K562 (cell line): ENCODE measurements around the gene ANKRD10. TPM values are rescaled to one million over a fixed set of nuclear protein-coding genes. Genes with fewer than 3 reads are reported as not detected.
A peak's percentile ranks its signal among the peaks of the same experiment; 100 is the strongest.

Experiments used
- ADNP ChIP-seq: fragments of 200-800 bp; sonication (Bioruptor generic); IDR thresholded peaks from 2 replicates; pipeline ENCODE4 v1.6.1; 2016; ENCODE audit warnings: missing genetic modification characterization, missing compliant biosample characterization
- CBFA2T2 ChIP-seq: fragments of 450-650 bp; conservative IDR thresholded peaks from 2 replicates; pipeline ENCODE4 v1.6.1; 2017; ENCODE audit warnings: mild to moderate bottlenecking
- CBX1 ChIP-seq: sonication (generic); IDR thresholded peaks from 2 replicates; pipeline ENCODE4 v1.6.1; 2016; ENCODE audit warnings: antibody characterized with exemption, low read depth, mild to moderate bottlenecking
- CCAR2 ChIP-seq: fragments of 200-400 bp; formaldehyde crosslinking; IDR thresholded peaks from 2 replicates; pipeline ENCODE4 v1.6.1; 2017; ENCODE audit warnings: mild to moderate bottlenecking, low read depth, low read length
- CHCHD3 ChIP-seq: fragments of 250-450 bp; sonication (Bioruptor Pico); IDR thresholded peaks from 2 replicates; pipeline ENCODE4 v2.1.2; 2022; ENCODE audit warnings: mild to moderate bottlenecking
- CREB5 ChIP-seq: fragments of 250-450 bp; sonication (Bioruptor Pico); IDR thresholded peaks from 2 replicates; pipeline ENCODE4 v1.5.0; 2020; ENCODE audit warnings: mild to moderate bottlenecking
- CTBP1 ChIP-seq: fragments of 450-650 bp; IDR thresholded peaks from 2 replicates; pipeline ENCODE4 v1.6.1; 2016; ENCODE audit warnings: borderline replicate concordance
- DIDO1 ChIP-seq: fragments of 450-650 bp; IDR thresholded peaks from 2 replicates; pipeline ENCODE4 v1.6.1; 2016; ENCODE audit warnings: low read depth, missing biosample characterization, missing genetic modification characterization
- DLX4 ChIP-seq: fragments of 250-450 bp; sonication (Bioruptor Pico); IDR thresholded peaks from 2 replicates; pipeline ENCODE4 v1.6.1; 2021; ENCODE audit warnings: mild to moderate bottlenecking
- ERF ChIP-seq: fragments of 450-650 bp; formaldehyde crosslinking; IDR thresholded peaks from 2 replicates; pipeline ENCODE4 v1.4.0; 2020; ENCODE audit warnings: mild to moderate bottlenecking, mixed read lengths
- FOXO4 ChIP-seq: fragments of 450-650 bp; formaldehyde crosslinking; IDR thresholded peaks from 2 replicates; pipeline ENCODE4 v1.4.0; 2020; ENCODE audit warnings: mild to moderate bottlenecking, moderate library complexity
- HDAC2 ChIP-seq: fragments of 450-650 bp; IDR thresholded peaks from 2 replicates; pipeline ENCODE4 v1.6.1; 2016; ENCODE audit warnings: mild to moderate bottlenecking
- HNRNPL ChIP-seq: fragments of 200-400 bp; formaldehyde crosslinking; IDR thresholded peaks from 2 replicates; pipeline ENCODE4 v1.6.1; 2017; ENCODE audit warnings: low read depth, mild to moderate bottlenecking, low read length
- HSF4 ChIP-seq: fragments of 250-450 bp; sonication (Bioruptor Pico); IDR thresholded peaks from 2 replicates; pipeline ENCODE4 v2.1.2; 2022; ENCODE audit warnings: mild to moderate bottlenecking, moderate library complexity, borderline replicate concordance
- ID3 ChIP-seq, 2 experiments: fragments of 250-450 bp in 1 of 2; fragments of 450-650 bp in 1 of 2; sonication (Bioruptor Pico) in 1 of 2; IDR thresholded peaks; 2 replicates each; pipeline versions ENCODE4 v1.6.1 to v1.8.0; 2016 to 2021; ENCODE audit warnings: mild to moderate bottlenecking in 2 of 2, moderate library complexity in 2 of 2, missing compliant biosample characterization in 1 of 2, missing genetic modification characterization in 1 of 2
- KAT2B ChIP-seq: IDR thresholded peaks from one replicate; pipeline ENCODE4 v1.6.1; 2012; ENCODE audit warnings: low read depth, mild to moderate bottlenecking, control low read depth, inconsistent platforms, low read length, moderate library complexity
- KLF1 ChIP-seq: fragments of 450-650 bp; IDR thresholded peaks from 2 replicates; pipeline ENCODE4 v1.6.1; 2016; ENCODE audit warnings: missing genetic modification characterization, missing compliant biosample characterization
- MTA2 ChIP-seq: fragments of 450-650 bp; IDR thresholded peaks from 2 replicates; pipeline ENCODE4 v1.6.1; 2016; ENCODE audit warnings: low read depth
- MXD1 ChIP-seq: fragments of 250-450 bp; sonication (Bioruptor Pico); IDR thresholded peaks from 2 replicates; pipeline ENCODE4 v1.8.0; 2021; ENCODE audit warnings: borderline replicate concordance, mild to moderate bottlenecking, moderate library complexity; ENCODE audit not compliant: poor library complexity, severe bottlenecking
- NCOA6 ChIP-seq: fragments of 450-650 bp; IDR thresholded peaks from 2 replicates; pipeline ENCODE4 v1.6.1; 2017; ENCODE audit warnings: mild to moderate bottlenecking
- OTX1 ChIP-seq: fragments of 450-650 bp; formaldehyde crosslinking; IDR thresholded peaks from 2 replicates; pipeline ENCODE4 v1.4.0; 2022; ENCODE audit warnings: mild to moderate bottlenecking
- POU5F1 ChIP-seq: fragments of 150-350 bp; IDR thresholded peaks from 2 replicates; pipeline ENCODE4 v1.6.1; 2014; ENCODE audit warnings: borderline replicate concordance, low read length, low read depth, mild to moderate bottlenecking; ENCODE audit not compliant: partially characterized antibody
- RCOR1 ChIP-seq, 2 experiments: IDR thresholded peaks; 2 replicates each; pipeline ENCODE4 v1.6.1; 2012; ENCODE audit warnings: low read depth in 2 of 2, low read length in 2 of 2, borderline replicate concordance in 1 of 2, improper control_type of control experiment in 1 of 2
- SMARCA4 ChIP-seq: fragments of 450-650 bp; IDR thresholded peaks from 2 replicates; pipeline ENCODE4 v1.6.1; 2016
- SOX6 ChIP-seq: fragments of 450-650 bp; IDR thresholded peaks from 2 replicates; pipeline ENCODE4 v1.6.1; 2014; ENCODE audit warnings: mild to moderate bottlenecking
- TCF3 ChIP-seq: sonication (generic); formaldehyde crosslinking; IDR thresholded peaks from 2 replicates; pipeline ENCODE4 v1.4.0; 2020; ENCODE audit warnings: mild to moderate bottlenecking, missing genetic modification reagents
- ZNF143 ChIP-seq: sonication (generic); formaldehyde crosslinking; IDR thresholded peaks from 2 replicates; pipeline ENCODE4 v1.9.0; 2022; ENCODE audit warnings: mild to moderate bottlenecking, missing genetic modification reagents
- ZNF282 ChIP-seq: sonication (generic); formaldehyde crosslinking; IDR thresholded peaks from 2 replicates; pipeline ENCODE4 v1.8.1; 2023; ENCODE audit warnings: missing genetic modification reagents
- polyA plus RNA-seq, 8 experiments: library from polyadenylated mRNA; depleted of rRNA in 4 of 8; stranded (reverse) in 5 of 8; unstranded in 3 of 8; fragments of >200 nt; fragmentation: Nextera tagmentation in 2 of 8; fragmentation: Illumina TruSeq in 1 of 8; extraction: Ambion mirVana in 2 of 8; extraction: Trizol in 1 of 8; gene quantifications; 2 replicates each; pipeline versions ENCODE4 v1.2.1 to v1.2.3, GENCODE V29; 2011 to 2014; ENCODE audit warnings: inconsistent platforms in 1 of 8, missing spikeins in 1 of 8
- total RNA-seq, 7 experiments: library from RNA; depleted of rRNA in 6 of 7; stranded (reverse); fragments of >200 nt in 6 of 7; fragmentation: Illumina TruSeq in 2 of 7; extraction: Trizol in 2 of 7; gene quantifications; 2 replicates each; pipeline versions ENCODE4 v1.2.1 to v1.2.3, GENCODE V29; 2011 to 2021; ENCODE audit warnings: low replicate concordance in 1 of 7

The ANKRD10 gene
- total and polyA plus RNA-seq, 9 of the 15 experiments (the other 6 are each of a cell fraction or from before 2014, with no cell fraction given), result 21.7 to 183 (median 45.0) TPM

GRCh38 chr13:110963554-110963970, 48.7 kb upstream of the ANKRD10 start (continued):
- 0 out of 2 replicates have a peak, but pooled peaks have one; percentile 49 for TF ChIP-seq FOXO4 (CRISPR knock-in tag)
- TF ChIP-seq SOX6, result no peak
- TF ChIP-seq TCF3 (CRISPR knock-in tag), result no peak
- no peak for TF ChIP-seq RCOR1 (IDR thresholded peaks at IDR 0.05; ENCODE audit: borderline replicate concordance in 1 of 2, low read depth in 2 of 2, low read length in 2 of 2)
- TF ChIP-seq CBX1, result no peak
- TF ChIP-seq CCAR2, result no peak
- no peak for TF ChIP-seq CBFA2T2
- TF ChIP-seq CTBP1, result no peak
- peak; percentile 73 for TF ChIP-seq KLF1 (tag)
- TF ChIP-seq ZNF282 (CRISPR knock-in tag), result no peak
- TF ChIP-seq KAT2B, result no peak
- TF ChIP-seq HSF4 (CRISPR knock-in tag), result peak; percentile 99
- peak; percentile 91; the same call in 1 of the 2 replicates for TF ChIP-seq CREB5 (CRISPR knock-in tag)
- TF ChIP-seq NCOA6, result no peak
- no peak for TF ChIP-seq POU5F1
- no peak for TF ChIP-seq HNRNPL
- TF ChIP-seq ERF, result peak; percentile 80; the same call in 1 of the 2 replicates
- TF ChIP-seq ADNP (tag), result no peak
- peak; percentile 85 for TF ChIP-seq DIDO1 (tag)
- no peak for TF ChIP-seq HDAC2
- no peak for TF ChIP-seq MTA2
- TF ChIP-seq MXD1, result peak; percentile 80
- peak; percentile 95 for TF ChIP-seq ID3 (CRISPR knock-in tag; IDR thresholded peaks at IDR 0.05)
- TF ChIP-seq ID3 (tag; IDR thresholded peaks at IDR 0.05), result peak; percentile 99
- TF ChIP-seq CHCHD3 (CRISPR knock-in tag), result no peak
- TF ChIP-seq DLX4 (CRISPR knock-in tag), result peak; percentile 31; the same call in 1 of the 2 replicates
- TF ChIP-seq ZNF143 (CRISPR knock-in tag), result no peak
- no peak for TF ChIP-seq SMARCA4
- 0 out of 2 replicates have a peak, but pooled peaks have one; percentile 73 for TF ChIP-seq OTX1
